GM18907 (cell line): ENCODE measurements around the gene NMT2.
"Not testable (repeated sequence)": the region's sequence is repeated elsewhere in the genome, so short reads cannot be mapped to it uniquely, and the experiment has no call there.

Experiments used
- ATAC-seq: cut with Tn5 transposase; IDR thresholded peaks from one replicate; pipeline ENCODE4 v1.9.1; 2021; ENCODE audit warnings: mild to moderate bottlenecking, moderate library complexity; ENCODE audit not compliant: unreplicated experiment

NMT2 gene

DNA sequence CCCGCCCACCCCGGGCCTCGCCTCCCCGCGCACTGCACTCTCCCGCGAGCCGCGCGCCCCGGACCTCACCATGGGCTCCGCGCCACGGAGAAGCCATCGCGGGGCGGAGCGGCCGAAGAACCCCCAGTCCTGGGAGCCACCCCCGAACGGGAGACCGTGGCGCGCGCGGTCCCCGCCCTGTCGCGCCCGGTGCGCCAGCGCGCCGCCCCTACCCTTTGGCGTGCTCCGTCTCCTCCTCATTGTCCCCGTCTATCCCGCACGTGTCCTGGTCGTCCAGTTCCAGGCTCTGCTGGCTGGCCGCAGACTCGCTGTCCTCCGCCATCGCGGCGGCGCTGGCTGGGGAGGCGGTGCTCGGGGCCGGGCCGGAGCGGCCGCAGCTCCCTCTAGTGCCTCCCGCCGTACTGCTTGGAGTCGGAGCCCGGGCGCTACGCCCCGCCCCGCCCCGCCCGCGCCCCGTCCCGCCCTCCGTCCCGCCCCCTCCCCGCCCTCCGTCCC is at the start of gene NMT2:
Gene NMT2, minus strand, starts transcription at position 403 of the 495 bp plus-strand sequence. Its CDS starts 81 bp downstream, at position 322.
- ATAC-seq = peak; percentile 90

DNA sequence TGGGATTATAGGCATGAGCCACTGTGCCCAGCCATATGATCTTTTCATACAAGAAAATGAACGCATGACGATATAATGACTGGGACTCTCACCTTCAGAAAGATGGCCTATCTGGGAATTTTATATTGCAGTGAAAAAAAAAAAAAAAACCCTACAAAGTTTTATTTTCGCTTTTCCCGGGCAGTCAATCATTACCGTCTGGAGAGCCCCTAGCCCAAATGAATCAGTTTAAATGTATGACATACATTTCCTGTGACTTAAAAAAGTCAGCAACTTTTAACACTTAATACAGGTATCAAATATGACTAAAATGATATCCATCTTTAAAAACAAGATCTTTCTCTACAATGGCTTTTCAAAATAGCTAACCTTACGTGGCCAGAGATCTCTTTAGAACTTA is 48.2 kb upstream of the NMT2 start:
- ATAC-seq = no peak

DNA sequence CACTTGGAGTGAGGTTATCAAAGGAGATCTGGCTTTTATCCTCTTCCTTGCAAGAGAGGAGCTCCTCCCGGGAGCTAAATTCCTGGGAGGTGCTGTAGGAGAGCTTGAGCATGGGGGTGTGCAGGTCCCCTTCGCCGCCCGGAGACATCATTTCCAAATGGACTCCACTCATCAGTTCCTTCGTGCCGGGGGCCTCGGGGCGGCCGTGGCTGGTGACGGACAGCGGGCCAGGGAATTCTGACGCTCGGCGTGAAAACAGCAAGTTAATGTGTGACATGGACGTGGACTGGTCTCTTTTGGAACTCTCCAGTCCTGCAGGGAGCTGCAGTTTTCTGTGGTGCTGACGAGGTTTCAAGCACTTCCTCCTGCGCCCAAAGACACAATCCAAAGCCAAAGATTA is 45.7 kb upstream of the NMT2 start:
- ATAC-seq = no peak

DNA sequence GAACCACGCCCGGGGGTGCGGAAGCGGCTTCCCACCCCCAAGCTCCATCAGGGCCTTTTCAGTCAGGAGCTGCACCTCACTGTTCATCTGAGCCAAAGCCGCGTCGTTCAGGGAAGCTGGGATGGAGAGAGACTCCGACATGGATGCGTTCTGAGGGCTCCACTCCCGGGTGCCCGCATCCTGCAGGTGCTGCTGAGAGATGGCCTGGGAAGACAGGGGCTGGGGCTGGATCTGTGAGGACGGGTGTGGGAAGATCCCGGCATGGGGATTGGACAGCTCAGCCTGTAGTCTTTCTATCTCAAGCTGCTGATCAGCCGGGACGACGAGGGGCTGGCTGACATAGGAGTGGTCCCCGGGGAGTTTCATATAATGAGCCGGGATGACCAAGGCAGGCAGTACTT is 45.0 kb upstream of the NMT2 start:
- ATAC-seq = no peak

DNA sequence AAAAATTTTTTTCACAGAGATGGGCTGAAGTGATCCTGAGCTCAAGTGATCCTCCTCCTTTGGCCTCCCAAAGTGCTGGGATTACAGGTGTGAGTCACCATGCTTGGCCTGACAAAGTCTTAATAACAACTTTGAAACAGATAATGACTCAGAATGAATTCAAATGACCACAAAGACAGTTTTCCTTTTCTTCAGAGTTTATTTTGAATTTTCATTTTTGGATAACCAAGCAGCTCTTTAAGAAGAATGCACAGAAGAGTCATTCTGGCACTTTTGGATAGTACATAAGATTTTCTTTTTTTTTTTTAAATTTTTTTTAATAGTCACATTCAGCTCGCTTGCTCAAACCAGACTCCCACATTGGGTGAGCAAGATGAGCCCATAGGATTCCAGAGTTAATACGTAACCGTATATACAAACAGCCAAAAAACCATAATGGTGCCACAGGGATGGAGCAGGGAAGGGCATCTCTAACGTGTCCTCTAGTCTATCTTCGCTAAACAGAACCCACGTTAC is 43.0 kb upstream of the NMT2 start:
- ATAC-seq = no peak

DNA sequence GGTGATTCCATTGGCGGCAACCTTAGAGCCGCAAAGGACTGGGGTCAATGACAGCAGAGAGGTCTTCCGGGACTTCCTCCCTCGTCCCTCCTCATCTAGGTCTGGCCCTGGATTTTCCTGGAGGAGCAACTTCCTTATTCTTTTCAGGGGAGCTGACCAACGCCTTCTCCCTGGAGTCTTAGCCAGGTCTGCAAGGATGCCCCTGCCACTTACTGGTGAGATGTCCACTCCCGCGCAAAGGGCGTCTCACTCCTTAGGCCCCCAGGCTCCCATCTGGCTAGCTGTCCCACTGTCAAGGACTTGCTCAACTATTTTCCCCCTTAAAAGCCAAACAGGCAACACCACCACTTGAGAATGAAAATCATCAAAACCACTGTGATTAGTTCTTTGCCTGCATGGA is 42.0 kb upstream of the NMT2 start:
- no peak for ATAC-seq

- peak; percentile 81 for ATAC-seq
Measured at GRCh38 chr10:15209827-15210509, 41.5 kb upstream of the NMT2 start.

- ATAC-seq = no peak
Measured at GRCh38 chr10:15208221-15208620, 39.7 kb upstream of the NMT2 start.

DNA sequence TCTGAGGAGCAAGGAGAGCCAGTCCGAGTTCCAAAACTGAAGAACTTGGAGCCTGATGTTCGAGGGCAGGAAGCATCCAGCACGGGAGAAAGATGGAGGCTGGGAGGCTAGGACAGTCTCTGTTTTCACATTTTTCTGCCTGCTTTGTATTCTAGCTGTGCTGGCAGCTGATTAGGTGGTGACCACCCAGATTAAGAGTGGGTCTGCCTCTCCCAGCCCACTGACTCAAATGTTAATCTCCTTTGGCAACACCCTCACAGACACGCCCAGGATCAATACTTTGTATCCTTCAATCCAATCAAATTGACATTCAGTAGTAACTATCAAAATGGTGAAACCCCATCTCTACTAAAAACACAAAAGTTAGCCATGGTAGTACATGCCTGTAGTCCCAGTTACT is 38.9 kb upstream of the NMT2 start:
- not testable (repeated sequence) for ATAC-seq

DNA sequence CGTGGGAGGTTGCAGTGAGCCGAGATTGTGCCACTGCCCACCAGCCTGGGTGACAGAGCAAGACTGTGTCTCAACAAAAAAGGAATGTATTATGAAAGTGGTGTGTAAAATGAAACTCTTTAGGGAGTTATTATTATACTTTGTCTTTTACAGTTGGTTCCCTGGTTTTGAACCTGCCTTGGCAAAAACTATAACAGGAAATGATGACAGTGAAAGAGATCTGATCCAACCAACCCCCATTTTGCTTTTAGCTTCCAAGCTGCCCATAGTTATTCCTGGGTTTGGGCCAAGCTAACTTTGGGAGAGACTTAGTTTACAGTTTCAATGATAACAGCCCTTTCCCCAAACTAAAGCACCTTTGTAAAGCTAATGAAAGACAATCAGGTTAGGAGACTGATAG is 34.1 kb upstream of the NMT2 start:
- ATAC-seq = no peak

GRCh38 chr10:15202301-15202621 is 33.8 kb upstream of the NMT2 start:
- not testable (repeated sequence) for ATAC-seq

- no peak for ATAC-seq
Measured at GRCh38 chr10:15201589-15202300, 33.3 kb upstream of the NMT2 start.

DNA sequence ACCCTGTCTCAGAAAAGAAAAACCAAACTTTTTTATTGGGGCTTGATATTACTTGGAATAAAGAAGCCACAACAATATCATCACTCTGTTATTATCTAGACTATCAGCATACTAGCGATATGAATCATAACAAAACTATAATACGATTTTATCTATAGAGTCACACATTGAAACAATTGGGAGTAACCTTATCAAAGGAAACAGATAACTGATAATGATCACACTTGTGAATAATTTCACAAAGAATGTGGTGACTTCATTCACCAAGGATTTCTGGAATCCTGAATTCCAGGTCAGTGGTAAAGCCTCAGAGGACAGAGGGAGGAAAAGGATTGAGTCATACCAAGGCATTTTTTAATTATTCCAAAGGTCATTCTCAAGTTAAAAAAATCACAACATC is 32.1 kb upstream of the NMT2 start:
- ATAC-seq = no peak

GRCh38 chr10:15197911-15198310 is 29.4 kb upstream of the NMT2 start:
- ATAC-seq = no peak

DNA sequence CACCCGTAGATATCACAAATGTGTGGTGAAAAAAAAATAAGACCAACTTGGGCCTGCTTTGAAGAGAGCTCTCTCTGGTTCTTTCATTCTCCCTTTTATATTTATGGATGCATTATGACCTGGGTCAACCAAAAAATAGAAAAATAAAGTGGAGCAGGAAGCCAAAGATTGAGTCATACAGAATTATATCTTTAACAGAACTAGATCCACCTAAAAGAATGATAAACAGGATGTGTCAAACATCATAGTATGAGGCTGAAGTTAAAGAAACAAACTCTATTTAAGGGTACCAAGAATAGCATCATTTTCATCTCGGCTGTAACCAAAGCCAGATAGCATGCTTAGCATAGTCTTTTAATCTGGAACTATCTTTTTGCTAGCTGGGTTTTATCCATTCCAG is 28.8 kb upstream of the NMT2 start:
- no peak for ATAC-seq

GRCh38 chr10:15196021-15196834 is 27.7 kb upstream of the NMT2 start:
- ATAC-seq = no peak

- peak; percentile 43 for ATAC-seq
Measured at GRCh38 chr10:15189133-15189885, 20.8 kb upstream of the NMT2 start.

DNA sequence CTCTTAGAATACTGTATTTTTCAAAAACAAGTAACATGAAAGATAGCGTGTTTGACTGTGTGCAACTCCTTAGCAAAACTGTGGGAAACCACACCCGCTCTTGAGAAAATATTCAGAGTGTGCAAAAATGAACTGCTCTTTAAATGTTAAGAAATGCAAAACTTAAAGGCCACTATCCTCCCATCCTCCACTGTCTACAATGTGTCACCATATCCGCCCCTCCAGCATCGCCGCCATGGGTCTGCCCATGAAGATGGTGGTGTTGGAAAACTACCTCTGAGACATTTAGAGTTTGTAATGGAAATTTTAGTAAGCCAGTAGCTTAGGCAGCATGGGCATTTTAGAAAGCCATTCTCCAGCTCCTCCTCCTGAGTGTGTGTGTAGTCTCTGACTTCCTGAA is 20.1 kb upstream of the NMT2 start:
- ATAC-seq = no peak

- ATAC-seq = no peak
Measured at GRCh38 chr10:15183689-15184481, 15.4 kb upstream of the NMT2 start.
